Activated CD4-positive, alpha-beta memory T cell treated with anti-CD3 and anti-CD28 coated beads for 36 hours (primary cell): ENCODE data around the gene SEPTIN11. TPM values are rescaled to one million over a fixed set of nuclear protein-coding genes. Genes with fewer than 3 reads are reported as not detected.

Source experiments
- CTCF ChIA-PET: fragments of 350-600 bp; sonication (Branson Sonifier 250); formaldehyde crosslinking; loops from one replicate; lab custom pipeline; 2021; ENCODE audit warnings: antibody characterized with exemption, inconsistent platforms; lab: Charles Lee
- POLR2A ChIA-PET: fragments of 350-600 bp; sonication (Branson Sonifier 250); formaldehyde crosslinking; loops from one replicate; lab custom pipeline; 2021; ENCODE audit warnings: antibody characterized with exemption; lab: Charles Lee
- DNase-seq: peaks from one replicate; pipeline ENCODE4 v3.0.0-alpha.2; 2020
- H3K27ac Mint-ChIP-seq: one replicate; pipeline ENCODE4 v1.8.0; 2021; ENCODE audit warnings: mixed read lengths
- H3K27me3 Mint-ChIP-seq: one replicate; pipeline ENCODE4 v1.8.0; 2021; ENCODE audit warnings: mixed read lengths
- H3K36me3 Mint-ChIP-seq: one replicate; pipeline ENCODE4 v1.8.0; 2021; ENCODE audit warnings: mixed read lengths
- H3K4me1 Mint-ChIP-seq: one replicate; pipeline ENCODE4 v1.8.0; 2021; ENCODE audit warnings: low read depth, mixed read lengths
- H3K4me3 Mint-ChIP-seq: one replicate; pipeline ENCODE4 v1.8.0; 2021; ENCODE audit warnings: mild to moderate bottlenecking, mixed read lengths
- H3K9me3 Mint-ChIP-seq: one replicate; pipeline ENCODE4 v1.8.0; 2021; ENCODE audit warnings: mixed read lengths
- intact Hi-C: fragments of 100-400 bp; cut with micrococcal nuclease; formaldehyde crosslinking; loops from one replicate; pipeline ENCODE4 v1.15.1; 2023
- total RNA-seq, 2 experiments: library from RNA; stranded (reverse); gene quantifications; one replicate each; pipeline ENCODE4 v1.2.3, GENCODE V29; 2021

Gene SEPTIN11
- total RNA-seq, 2 experiments from 2014 or later, result 28.3 to 33.6 TPM

DNA sequence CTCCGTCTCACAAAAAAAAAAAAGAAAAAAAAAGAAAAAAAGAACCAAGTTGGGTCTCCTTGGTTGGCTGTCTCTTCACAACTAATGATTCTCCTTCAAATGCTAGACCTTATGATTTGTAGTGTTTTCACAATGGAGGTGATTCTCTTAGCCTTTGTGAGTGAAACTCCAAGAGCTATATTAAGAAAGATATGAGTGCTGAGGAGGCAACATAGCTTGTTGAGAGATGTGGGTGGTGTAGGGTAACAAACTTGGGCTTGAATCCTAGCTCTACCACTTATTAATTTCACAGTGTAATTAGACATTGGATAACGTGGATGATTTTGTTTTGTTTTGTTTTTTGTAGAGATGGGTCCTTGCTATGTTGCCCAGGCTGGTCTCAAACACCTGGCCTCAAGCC, 10.4 kb upstream of the SEPTIN11 start:
- H3K4me3 Mint-ChIP-seq, result no peak overlapping the region
- peaks cover 9% of the 10 kb centered on the region for H3K9me3 Mint-ChIP-seq
- H3K4me1 Mint-ChIP-seq, result no peaks in the 10 kb centered on the region
- no peak overlapping the region for H3K27ac Mint-ChIP-seq
- DNase-seq, result no peak
- intact Hi-C loops, result no loop called here
- ChIA-PET CTCF (no interaction called here), POLR2A (no interaction called here)
- no peaks in the 10 kb centered on the region for H3K36me3 Mint-ChIP-seq
- H3K27me3 Mint-ChIP-seq, result peaks cover 5% of the 10 kb centered on the region

DNA sequence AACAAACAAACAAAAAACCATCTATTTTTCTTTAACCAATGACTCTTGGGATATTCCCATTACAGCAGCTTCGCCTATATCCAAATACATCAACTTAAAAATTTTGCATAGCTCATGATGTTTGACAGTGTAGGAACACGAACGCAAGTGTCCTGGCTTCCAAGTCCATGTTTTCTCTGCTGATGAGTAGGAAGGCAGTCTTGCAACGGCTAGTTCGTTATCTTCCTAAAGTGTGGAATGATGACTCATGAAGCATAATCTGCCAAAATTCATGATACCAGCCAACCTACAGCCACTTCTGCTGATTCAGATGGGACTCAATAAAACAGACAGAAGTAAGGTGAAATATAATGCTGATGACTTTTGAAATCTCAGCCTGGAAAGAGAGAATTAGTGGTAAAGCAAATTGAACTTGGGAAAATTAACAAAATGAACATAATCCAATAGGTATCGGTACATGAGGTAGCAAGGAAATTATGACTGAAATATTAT, 6.4 kb upstream of the SEPTIN11 start:
- H3K27ac Mint-ChIP-seq, result no peak overlapping the region

DNA sequence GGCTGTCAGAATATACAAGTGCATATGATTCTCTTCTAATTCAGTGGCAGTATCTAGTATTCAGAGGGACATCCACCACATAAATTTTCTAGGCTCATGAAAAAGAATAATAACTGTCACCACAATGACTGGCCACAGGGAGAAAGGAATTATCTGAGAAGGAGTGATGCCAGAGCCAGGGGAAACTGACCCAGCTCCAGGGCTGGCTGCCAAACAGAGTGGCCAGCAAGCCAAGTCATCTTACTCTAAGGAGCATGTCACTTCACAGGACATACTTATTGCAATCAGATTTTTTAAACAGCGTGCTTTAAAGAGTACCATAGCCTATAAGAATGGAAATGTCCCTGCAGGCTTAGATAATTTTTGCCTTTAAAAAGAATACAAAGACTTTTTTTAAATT, 5.8 kb upstream of the SEPTIN11 start:
- intact Hi-C loops, result no loop called here
- H3K27me3 Mint-ChIP-seq, result peaks cover 5% of the 10 kb centered on the region
- H3K27ac Mint-ChIP-seq, result no peak overlapping the region
- CTCF ChIA-PET, result no interaction called here
- peaks cover 3% of the 10 kb centered on the region for H3K4me1 Mint-ChIP-seq
- no peak for DNase-seq
- no peak overlapping the region for H3K4me3 Mint-ChIP-seq
- H3K9me3 Mint-ChIP-seq, result peaks cover 4% of the 10 kb centered on the region
- H3K36me3 Mint-ChIP-seq, result no peaks in the 10 kb centered on the region
- POLR2A ChIA-PET, result no interaction called here

More for the DNA sequence above, 6.4 kb upstream of the SEPTIN11 start:
- peaks cover 4% of the 10 kb centered on the region for H3K9me3 Mint-ChIP-seq
- H3K36me3 Mint-ChIP-seq, result no peaks in the 10 kb centered on the region
- intact Hi-C loops, result no loop called here
- H3K4me1 Mint-ChIP-seq, result no peaks in the 10 kb centered on the region
- ChIA-PET POLR2A (no interaction called here), CTCF (no interaction called here)
- no peak for DNase-seq
- H3K4me3 Mint-ChIP-seq, result no peak overlapping the region
- H3K27me3 Mint-ChIP-seq, result peaks cover 3% of the 10 kb centered on the region

DNA sequence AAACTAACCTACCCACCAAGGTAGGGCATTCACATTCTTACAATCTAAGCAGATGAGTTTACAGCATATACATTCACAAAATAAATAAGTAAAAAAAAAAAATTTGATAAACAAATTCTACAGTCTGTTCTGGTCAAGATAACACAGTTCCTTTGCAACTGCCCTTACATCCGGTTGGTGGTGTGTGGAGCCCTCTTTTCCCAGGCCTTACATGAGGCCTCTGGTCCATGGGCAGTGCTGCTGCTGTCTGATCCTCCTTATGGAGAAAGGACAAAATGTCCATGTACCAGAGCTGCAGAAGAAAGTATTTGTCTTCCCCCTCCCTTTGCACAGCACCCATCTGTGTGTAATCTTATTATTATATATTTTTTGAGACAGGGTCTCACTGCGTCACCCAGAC, 2.2 kb upstream of the SEPTIN11 start:
- Mint-ChIP-seq H3K9me3 (no peaks in the 10 kb centered on the region), H3K36me3 (no peaks in the 10 kb centered on the region), H3K4me3 (no peak overlapping the region), H3K27ac (no peak overlapping the region), H3K27me3 (peaks cover 11% of the 10 kb centered on the region), H3K4me1 (peaks cover 12% of the 10 kb centered on the region)
- DNase-seq, result no peak
- intact Hi-C loops, result loop anchor here (5.0 kb wide), 1 partner anchor 95 kb away; no protein-coding TSS in a partner anchor
- ChIA-PET POLR2A (interaction anchor here (0.6 kb wide), 2 partner anchors 45 to 134 kb away, joined by 4 to 5 read pairs; no protein-coding TSS in a partner anchor), CTCF (interaction anchor here (2.5 kb wide), 1 partner anchor 98 kb away, joined by 8 read pairs; no protein-coding TSS in a partner anchor)

DNA sequence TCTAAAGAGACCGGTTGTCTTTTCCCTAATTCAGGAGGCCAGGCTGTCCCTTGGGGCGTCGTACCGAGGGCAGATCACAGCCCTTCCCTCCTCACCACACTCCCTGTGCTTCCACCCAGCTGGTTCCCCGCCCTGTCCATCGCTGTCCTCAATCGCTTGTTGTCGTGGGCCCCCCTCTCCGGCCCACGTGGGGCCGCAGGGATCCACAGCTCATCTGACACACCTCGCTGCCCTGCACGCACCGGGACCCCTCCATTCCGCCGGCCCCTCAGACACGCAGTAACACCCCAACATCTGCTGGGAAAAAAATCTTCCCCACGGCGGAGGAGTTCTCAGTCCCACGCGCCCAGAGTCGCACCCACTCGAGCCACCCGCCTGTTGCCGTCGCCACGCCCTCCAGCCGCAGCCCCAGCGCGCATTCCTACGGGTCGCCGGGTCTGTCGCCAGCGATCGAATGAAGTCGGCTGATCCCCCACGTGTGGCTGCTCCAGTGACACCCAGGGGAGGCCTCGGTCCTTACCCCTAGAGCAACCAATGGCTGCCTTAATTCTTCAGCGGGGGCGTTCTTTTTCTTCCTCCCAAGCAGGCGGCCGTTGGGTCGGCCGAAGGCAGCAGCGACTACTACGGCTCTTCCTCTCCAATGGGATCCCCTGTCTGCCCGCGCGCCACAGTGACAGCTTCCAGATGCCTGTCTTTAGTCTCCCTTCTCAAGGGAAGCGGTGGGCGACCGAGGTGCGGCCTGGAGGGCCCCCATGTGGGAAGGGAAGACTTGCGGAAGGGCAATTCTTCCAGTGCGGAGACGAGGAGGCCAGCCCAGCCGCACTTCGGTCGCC, 893 bp upstream of the SEPTIN11 start:
- Mint-ChIP-seq H3K36me3 (no peaks in the 10 kb centered on the region), H3K4me3 (peak overlapping the region; percentile 81), H3K9me3 (no peaks in the 10 kb centered on the region), H3K27me3 (peaks cover 17% of the 10 kb centered on the region), H3K27ac (no peak overlapping the region), H3K4me1 (peaks cover 12% of the 10 kb centered on the region)
- POLR2A ChIA-PET, result interaction anchor here (1.1 to 1.6 kb wide), 2 partner anchors 47 to 77 kb away, joined by 3 read pairs; no protein-coding TSS in a partner anchor
- intact Hi-C loops, result loop anchor here (1.0 to 5.0 kb wide), 5 partner anchors 12 to 208 kb away; partner anchors contain the start of gene CCNG2
- peak; percentile 70 for DNase-seq
- CTCF ChIA-PET, result interaction anchor here (2.5 kb wide), 1 partner anchor 96 kb away, joined by 8 read pairs; no protein-coding TSS in a partner anchor

DNA sequence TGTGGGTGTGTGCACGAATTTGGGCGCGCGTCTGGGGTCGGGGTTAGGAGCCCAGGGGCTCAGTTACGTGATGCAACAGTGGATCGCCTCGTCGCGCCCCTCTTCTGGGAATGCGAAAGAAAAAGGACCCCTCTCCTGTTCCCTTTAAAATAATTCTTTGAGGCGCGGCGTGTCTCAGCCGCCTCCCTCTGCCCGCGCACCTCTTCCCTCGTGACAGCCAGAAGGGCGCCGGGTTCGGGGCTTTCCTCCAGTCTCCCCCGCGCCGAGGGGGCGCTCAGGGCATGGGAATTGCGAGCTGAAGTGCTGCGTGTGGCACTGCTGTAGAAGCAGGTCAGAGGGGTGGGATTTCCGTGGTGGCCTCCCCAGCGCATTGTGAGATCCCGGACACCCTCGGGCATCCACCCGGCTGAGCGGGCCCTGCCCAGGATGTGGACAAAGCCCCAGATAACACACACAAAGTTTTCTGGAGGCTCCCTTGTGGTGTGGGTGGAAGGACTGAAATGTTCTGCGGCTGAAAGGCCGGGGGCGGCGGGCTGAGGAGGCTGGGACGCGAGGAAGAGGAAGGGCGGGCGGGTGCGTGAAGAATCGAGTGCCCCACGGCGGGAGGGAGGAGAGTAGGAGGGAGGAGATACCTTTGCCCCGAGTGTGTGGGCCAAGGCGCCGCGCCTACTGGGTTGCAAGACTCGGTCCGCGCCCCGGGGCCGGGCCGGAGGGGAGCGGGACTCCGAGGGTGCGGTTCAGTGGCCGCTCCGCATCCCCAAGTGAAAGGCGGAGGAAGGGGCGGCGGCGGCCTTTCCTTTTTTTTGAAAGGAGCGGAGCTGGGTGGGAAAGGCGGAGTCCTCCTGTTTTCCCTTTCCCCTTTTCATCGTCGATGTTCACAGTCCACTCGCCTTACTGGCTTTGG, 752 bp downstream of the SEPTIN11 start:
- POLR2A ChIA-PET, result interaction anchor here (1.1 to 1.6 kb wide), 2 partner anchors 45 to 76 kb away, joined by 3 read pairs; no protein-coding TSS in a partner anchor
- H3K4me1 Mint-ChIP-seq, result peaks cover 12% of the 10 kb centered on the region
- intact Hi-C loops, result loop anchor here (2.0 kb wide), 1 partner anchor 38 kb away; no protein-coding TSS in a partner anchor
- CTCF ChIA-PET, result interaction anchor here (1.0 to 2.5 kb wide), 2 partner anchors 37 to 95 kb away, joined by 3 to 8 read pairs; no protein-coding TSS in a partner anchor
- peaks cover 21% of the 10 kb centered on the region for H3K27me3 Mint-ChIP-seq
- H3K36me3 Mint-ChIP-seq, result peaks cover 3% of the 10 kb centered on the region
- no peaks in the 10 kb centered on the region for H3K9me3 Mint-ChIP-seq
- H3K27ac Mint-ChIP-seq, result peak overlapping the region; percentile 51
- H3K4me3 Mint-ChIP-seq, result peak overlapping the region; percentile 81
- peak; percentile 67 for DNase-seq

DNA sequence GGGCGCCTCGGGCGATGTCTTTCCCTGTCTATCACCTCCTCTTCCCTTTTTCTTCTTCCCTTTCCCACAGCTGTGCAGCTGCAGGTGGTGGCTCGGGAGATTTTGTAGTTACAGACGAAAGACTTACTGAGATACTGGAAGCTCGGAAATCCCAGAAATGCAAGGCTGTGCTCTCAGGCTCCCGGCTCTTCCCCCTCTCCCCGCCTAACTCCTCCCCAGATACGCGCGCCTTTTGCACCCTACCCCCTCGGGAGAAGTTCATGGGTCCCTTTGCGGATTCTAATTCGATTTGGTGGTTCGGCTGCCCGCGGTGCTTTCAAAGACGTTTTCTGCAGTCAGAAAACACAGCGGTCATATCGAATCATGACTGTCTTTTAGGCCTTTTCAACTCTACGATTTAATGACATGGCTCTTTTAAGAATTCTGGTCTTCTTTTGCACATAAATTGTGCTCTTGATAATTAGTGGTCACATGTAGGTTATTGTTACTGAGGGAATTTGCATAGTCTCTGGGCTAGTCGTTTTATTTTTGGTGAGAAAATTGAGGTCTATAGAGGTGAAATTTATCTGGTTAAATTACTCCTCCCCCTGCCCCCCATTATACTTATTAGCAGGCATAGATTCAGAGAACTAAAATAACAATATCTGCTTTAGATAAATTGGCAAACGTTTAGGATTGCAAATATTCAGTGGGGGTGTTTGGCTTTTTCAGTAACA, 1.6 kb downstream of the SEPTIN11 start:
- H3K4me3 Mint-ChIP-seq, result peak overlapping the region; percentile 81
- peaks cover 3% of the 10 kb centered on the region for H3K36me3 Mint-ChIP-seq
- peaks cover 12% of the 10 kb centered on the region for H3K4me1 Mint-ChIP-seq
- CTCF ChIA-PET, result interaction anchor here (1.0 kb wide), 1 partner anchor 36 kb away, joined by 3 read pairs; no protein-coding TSS in a partner anchor
- H3K27me3 Mint-ChIP-seq, result peaks cover 21% of the 10 kb centered on the region
- H3K9me3 Mint-ChIP-seq, result no peaks in the 10 kb centered on the region
- intact Hi-C loops, result loop anchor here (2.0 kb wide), 1 partner anchor 38 kb away; no protein-coding TSS in a partner anchor
- DNase-seq, result peak; percentile 16
- POLR2A ChIA-PET, result no interaction called here
- H3K27ac Mint-ChIP-seq, result no peak overlapping the region

DNA sequence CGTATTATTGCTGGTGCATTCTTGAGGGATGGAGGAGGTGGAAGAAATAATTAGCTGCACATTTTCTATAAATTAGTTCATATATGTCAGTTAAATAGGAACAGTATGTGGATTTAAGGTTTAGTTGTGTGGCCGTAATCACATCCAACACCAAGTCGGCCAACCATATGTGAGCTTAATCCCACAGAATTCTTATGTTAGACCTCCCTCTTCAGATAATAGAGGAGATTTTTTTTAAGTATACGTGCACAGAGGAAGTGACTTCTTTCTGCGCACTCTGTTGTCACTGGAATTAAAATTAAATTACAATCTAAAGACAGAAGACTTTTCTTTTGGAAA, 2.1 kb downstream of the SEPTIN11 start:
- Mint-ChIP-seq H3K27me3 (peaks cover 21% of the 10 kb centered on the region), H3K27ac (no peak overlapping the region)

DNA sequence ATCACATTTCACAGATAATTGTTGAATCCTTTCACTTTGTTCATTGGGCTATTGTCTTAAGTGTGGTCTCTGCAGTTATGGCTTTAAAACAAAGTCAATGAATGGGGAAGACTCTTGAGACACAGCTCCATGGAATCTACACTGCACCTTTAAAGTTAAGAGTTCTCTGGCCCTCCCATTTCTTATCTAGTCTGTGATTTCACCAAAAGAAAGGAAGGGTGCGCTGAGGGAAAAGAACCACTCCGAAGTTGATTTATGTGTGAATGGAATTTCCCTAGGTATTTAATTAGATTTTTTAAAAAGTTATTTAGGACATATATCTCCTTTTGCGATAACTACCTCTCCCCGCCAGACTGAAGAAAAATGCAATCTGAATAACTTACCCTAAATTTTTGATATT, 2.5 kb downstream of the SEPTIN11 start:
- ChIA-PET CTCF (interaction anchor here (1.7 kb wide), 1 partner anchor 93 kb away, joined by 3 read pairs; no protein-coding TSS in a partner anchor), POLR2A (no interaction called here)
- peaks cover 12% of the 10 kb centered on the region for H3K4me1 Mint-ChIP-seq
- H3K36me3 Mint-ChIP-seq, result peaks cover 3% of the 10 kb centered on the region
- intact Hi-C loops, result no loop called here
- no peak overlapping the region for H3K4me3 Mint-ChIP-seq
- DNase-seq, result no peak
- H3K27ac Mint-ChIP-seq, result no peak overlapping the region
- peaks cover 21% of the 10 kb centered on the region for H3K27me3 Mint-ChIP-seq
- H3K9me3 Mint-ChIP-seq, result no peaks in the 10 kb centered on the region

More for the DNA sequence above, 2.1 kb downstream of the SEPTIN11 start:
- H3K4me3 Mint-ChIP-seq, result peak overlapping the region; percentile 81
- no peaks in the 10 kb centered on the region for H3K9me3 Mint-ChIP-seq
- CTCF ChIA-PET, result interaction anchor here (1.7 kb wide), 1 partner anchor 93 kb away, joined by 3 read pairs; no protein-coding TSS in a partner anchor
- peaks cover 3% of the 10 kb centered on the region for H3K36me3 Mint-ChIP-seq
- intact Hi-C loops, result loop anchor here (2.0 kb wide), 1 partner anchor 37 kb away; no protein-coding TSS in a partner anchor
- DNase-seq, result no peak
- H3K4me1 Mint-ChIP-seq, result peaks cover 12% of the 10 kb centered on the region
- POLR2A ChIA-PET, result no interaction called here

DNA sequence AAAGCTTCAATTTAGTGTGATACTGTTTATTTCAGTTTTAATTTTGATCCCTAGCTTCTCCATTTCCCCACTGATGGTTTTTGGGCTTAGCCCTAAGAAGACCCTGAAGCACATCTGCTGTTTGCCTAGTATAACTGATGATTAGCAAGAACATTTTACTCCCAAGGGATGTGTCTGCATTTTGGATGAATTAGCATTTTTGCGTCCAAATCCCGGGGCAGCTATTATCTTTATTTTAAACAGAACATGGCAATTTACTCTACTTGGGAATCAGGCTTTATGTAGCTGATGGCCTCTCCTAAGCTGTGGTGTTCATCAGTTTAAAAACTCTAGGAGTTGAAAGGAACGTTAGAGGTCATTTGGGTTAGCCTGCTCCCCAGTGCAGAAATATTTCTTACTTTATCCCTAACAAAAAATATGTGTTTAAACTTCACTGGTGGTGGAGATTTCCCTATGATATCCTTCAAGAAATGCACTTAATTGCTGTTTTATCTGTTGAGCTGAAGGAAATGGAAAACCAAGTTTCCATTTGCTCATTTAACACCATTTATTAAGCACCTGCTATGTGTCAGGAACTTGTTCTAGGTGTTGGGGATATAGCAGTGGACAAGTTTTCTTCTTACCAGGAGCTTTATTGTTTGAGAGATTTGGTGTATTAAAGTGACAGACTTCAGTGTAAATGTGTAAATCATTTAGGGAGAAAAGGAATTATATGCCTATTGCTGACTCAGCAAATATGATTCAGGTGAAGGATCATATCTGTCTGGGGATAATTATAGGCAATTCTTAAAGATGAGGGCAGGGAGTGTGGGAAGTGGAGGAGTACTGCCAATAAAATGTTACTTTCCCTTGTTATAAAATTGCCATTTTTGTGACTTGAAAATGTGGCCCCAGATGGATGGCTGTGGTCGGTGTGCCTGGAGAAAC, 3.4 kb downstream of the SEPTIN11 start:
- peaks cover 12% of the 10 kb centered on the region for H3K4me1 Mint-ChIP-seq
- peaks cover 3% of the 10 kb centered on the region for H3K36me3 Mint-ChIP-seq
- H3K4me3 Mint-ChIP-seq, result no peak overlapping the region
- ChIA-PET CTCF (interaction anchor here (1.7 kb wide), 1 partner anchor 92 kb away, joined by 3 read pairs; no protein-coding TSS in a partner anchor), POLR2A (interaction anchor here (0.9 kb wide), 1 partner anchor 10 kb away, joined by 3 read pairs; no protein-coding TSS in a partner anchor)
- no peak for DNase-seq
- H3K27me3 Mint-ChIP-seq, result peaks cover 21% of the 10 kb centered on the region
- no peaks in the 10 kb centered on the region for H3K9me3 Mint-ChIP-seq
- no peak overlapping the region for H3K27ac Mint-ChIP-seq
- intact Hi-C loops, result no loop called here
